ENCODE data around the gene BUB1B.

Gene BUB1B

DNA sequence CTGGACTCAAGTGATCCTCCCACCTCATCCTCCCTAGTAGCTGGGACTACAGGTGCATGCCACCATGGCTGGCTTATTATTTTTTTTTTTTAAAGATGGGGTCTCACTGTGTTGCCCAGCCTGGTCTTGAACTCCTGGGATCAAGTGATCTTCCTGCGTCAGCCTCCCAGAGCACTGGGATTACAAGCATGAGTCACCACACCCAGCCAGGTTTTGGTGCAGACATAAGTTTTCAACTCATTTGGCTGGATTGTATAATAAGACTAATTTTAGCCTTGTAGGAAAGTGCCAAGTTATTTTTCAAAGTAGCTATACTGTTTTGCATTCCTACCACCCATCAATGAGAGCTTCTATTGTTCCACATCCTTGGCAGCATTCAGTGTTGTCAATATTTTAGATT lies 32.1 kb downstream of the BUB1B start:
- no peak for DNase-seq

DNA sequence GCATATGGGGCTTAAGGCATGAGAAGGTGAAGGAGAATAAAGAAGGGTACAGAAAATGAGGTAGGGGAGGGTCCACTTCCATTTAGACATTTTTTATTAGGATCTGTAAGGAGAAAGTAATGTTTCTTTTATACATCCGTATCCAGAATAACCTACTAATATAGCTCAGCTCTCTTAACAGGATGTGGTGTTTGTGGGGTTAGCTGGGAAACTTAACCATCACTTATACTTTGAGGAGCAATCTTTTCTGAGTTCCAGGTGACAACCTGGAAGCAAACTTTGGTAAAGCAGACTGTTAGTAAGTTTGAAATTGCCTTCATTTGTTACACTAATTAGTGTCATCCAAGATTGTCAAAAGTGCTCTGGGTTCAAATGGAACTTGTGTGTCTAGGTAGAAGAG lies 36.6 kb downstream of the BUB1B start:
- no peak for DNase-seq

DNA sequence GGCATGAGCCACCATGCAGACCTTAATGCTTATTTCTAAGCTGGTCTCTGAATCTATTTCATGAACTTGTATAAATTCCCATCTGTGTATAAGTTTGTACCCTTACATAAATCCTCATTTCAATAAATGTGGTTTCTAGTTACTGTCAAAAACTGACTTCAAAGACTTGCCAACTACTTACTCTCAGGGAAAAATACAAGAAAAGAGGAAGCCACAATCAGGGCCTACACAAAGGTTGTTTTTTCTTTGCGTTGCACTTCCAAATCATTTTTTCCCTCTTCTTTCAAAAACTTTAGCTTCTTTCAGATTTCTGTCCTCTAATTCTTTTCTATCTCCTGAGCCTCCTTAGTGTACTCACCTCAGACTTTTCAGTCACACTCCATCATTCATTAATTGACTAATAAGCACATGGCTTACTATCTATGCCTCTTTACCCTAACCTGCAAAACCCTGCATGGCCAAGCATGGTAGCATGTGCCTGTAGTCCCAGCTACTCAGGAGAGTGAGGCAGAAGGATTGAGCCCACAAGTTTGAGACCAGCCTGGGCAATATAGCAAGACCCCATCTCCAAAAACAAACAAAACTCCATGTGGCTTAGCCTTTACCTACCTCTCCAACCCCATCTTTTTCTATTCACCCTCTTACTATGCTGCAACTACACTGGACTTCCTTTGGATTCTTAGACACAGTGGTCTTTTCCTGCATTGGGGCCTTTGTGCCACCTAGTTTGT lies 37.7 kb downstream of the BUB1B start:
- DNase-seq: no peak

DNA sequence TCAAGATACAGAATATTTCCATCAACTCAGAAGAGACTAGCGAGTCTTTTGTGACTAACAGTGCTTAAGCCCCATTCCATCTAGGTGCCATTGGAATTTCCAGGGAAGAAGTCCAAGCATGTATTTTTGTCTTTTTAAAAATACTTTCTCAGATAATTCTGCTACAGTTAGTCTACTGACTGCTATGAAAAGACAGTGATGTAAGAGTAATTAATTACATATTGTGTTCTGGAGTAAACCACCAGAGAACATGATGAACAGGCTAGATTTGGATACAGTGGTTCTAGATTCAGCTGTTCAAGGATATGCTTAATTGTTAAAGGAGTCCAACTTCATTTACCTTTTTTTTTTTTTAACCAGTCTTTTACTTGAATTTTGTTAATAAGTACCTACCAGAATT lies 43.2 kb downstream of the BUB1B start:
- no peak for DNase-seq

DNA sequence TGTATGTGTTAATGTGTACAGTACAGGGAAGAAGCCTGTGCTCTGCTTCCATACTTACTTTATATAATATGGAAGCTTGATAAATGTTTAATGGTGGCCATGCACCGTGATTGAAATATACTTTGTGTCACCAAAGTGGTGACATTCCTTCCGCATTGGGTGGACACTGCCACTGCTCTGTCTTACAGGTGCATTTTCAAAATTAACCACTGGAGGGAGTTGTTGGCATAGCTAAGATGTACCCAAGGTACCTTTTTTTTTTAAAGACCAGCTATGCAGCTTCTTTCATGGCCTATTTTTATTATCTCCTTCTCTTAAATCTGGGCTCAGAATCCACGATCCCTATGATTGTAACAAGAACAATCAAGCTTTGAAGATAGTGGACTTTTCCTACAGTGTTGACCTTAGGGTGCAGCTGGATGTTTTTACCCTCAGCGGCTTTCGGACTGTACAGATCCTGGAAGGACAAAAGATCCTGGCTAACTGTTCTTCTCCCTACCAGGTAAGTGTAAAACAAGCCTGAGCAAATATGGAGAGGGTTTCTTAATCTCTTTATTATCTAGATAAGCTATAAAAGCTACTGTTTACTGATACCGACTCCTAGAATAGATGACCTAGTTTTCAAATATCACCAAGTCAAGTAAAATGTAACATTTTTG lies 56.4 kb downstream of the BUB1B start:
- DNase-seq: peak; percentile 49

DNA sequence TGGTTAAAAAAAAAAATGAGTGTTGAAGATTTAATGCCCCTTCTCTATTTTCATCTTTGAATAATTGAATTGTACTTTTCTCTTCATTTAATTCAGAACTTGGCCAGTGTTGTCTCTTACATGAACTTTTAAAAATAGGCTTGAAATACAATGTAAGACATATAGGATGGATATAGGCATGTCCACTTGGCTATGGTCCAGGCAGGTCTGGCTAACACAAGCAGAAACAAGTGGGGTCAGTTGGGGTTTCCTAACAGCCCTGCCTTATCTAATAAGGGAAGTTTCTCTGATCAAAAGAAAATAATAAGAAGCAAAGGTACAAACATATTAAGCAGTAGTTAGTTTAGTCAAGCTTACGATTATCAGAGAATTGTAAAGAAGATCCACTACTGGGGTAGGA lies 58.9 kb downstream of the BUB1B start:
- DNase-seq: no peak

DNA sequence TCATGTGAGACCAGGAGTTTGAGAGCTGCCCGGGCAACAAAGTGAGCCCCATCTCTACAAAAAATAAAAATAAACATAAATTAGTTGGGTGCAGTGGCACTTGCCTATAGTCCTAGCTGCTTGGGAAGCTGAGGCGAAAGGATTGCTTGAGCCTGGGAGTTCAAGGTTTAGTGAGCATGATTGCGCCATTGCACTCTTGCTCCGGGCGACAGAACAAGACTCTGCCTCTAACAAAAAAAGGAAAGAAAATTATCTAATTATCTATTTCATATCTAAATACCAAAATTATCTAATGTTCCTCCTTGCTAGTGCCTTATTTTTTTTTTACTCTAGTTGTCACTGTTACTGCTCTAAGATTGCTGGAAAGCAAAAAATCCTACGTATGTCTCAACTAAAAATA lies 61.3 kb downstream of the BUB1B start:
- DNase-seq: no peak

DNA sequence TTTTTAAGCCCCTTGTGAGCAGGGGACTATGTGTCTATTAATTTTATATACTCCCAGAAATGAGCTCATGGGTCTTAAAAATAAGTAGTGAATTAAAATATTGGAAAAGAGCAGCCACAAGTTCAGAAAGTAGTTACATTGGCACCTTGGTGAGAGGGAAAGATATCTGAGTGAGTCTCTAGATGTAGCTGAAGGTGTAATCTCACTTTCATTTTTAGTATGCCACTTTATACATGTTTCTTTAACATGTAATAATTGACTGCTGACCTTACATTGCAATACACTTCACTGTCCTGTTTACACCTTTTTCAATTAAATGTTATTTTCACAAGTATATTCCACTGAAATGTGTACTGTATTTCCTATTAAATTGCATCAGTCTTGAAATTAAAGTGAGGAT lies 65.9 kb downstream of the BUB1B start:
- no peak for DNase-seq

DNA sequence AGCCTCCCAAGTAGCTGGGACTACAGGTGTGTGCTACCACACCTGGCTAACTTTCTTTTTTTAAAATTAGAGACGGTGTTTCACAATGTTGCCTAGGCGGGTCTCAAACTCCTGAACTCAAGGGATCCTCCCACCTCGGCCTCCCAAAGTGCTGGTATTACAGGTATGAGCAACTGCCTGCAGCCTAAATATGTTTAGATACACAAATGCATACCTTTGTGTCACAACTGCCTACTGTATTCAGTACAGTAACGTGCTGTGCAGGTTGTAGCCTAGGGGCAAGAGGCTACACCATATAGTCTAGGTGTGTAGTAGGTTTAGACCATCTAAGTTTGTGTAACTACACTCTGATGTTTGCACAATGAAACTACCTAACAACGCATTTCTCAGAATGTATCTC lies 68.4 kb downstream of the BUB1B start:
- no peak for DNase-seq

DNA sequence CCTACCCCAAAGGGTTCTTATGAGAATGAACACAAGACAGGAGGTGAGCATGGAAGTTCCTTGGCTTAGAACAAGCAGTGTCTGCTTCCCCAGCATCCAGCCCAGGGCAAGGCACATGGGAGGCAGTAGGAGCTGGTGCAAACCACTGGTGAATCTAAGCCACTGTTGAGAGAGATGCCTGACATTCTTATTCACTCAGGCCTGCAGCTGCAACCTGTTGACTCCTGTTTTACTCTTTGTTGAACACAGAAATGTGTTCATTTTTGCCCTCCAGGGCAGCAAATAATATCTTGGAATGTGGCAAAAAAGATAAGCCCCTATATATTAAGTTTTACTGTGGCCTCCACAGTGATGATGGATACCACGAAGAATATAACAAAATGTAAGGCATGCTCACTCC lies 69.1 kb downstream of the BUB1B start:
- DNase-seq: no peak

DNA sequence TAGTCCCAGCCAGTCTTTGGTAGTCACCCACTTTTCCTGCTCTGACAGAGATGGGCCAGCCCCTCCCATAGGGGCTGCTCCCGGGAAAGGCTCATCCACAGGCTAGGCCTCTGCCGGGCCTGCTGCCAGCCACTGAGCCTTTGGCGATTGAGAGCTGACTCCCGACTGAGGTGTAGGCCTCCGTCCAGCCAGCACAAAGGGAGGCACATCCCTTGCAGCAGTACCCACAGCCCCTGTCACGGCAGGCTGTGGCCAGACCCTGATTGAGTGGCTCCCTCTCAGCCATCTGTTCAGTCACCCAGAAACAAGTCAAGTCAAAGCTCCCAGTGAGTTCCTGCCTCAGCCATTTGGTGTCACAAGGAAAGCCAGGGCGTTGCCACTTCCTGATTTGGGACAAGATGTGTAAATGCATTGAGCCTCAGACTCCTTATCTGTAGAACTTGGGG lies 71.8 kb downstream of the BUB1B start:
- DNase-seq: no peak

DNA sequence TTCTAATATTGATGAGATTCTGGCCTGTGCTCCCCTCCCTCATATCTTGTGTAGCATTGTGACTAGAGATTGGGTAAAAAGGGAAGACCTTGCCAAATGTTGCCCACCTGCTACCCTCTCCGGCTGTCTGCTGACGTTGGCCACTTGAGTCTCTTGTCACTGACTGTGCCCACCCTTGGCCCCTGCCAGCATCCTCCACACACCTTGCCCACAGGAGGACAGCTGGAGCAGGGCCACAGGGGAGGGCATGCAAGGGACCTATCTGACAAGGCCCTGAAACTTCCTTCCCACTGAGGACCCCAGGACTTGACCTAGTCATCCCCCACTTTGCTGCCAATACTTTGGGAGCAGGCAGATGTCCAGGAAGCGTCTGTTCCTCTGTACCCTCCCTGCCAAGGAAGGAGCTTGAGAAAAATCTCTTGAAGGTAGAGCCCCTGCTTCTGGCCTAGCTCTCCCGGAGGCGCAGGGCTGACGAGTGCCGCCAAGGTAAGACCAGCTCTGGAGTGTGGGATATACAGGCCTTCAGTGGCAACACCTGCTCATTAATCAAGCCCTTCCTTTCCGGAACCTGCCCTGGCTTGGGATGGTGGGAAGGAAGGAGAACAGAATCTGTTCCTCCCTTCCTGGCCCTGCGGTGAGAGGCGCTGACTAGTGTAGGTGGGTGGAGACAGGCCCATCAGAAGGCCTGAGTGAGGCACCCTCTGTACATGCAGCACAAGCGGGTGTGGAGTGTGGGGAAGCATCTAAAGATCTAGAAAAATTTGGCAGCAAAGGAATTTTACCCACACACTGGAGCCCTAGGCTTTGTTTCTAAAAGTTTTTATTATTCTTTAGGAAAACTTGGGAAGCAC lies 73.1 kb downstream of the BUB1B start:
- DNase-seq: no peak

DNA sequence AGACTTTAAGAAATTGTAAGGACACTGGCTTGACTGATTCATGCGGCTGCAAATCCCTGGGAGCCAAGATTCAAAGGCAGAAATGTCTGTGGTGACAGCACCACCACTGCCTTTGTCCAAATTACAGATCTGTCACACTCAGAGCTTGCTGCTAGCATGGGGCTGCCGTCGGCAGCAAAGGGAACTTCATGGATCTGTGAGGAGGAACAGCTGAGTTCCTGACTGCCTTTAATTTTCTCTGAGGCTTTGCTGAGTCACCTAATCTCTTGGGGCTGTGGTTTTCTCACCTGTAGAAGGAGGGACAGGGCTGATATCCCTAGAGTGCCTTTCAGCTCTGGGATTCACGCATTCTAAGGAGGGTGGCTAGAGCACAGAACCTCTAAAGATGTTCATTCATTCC lies 73.9 kb downstream of the BUB1B start:
- no peak for DNase-seq

DNA sequence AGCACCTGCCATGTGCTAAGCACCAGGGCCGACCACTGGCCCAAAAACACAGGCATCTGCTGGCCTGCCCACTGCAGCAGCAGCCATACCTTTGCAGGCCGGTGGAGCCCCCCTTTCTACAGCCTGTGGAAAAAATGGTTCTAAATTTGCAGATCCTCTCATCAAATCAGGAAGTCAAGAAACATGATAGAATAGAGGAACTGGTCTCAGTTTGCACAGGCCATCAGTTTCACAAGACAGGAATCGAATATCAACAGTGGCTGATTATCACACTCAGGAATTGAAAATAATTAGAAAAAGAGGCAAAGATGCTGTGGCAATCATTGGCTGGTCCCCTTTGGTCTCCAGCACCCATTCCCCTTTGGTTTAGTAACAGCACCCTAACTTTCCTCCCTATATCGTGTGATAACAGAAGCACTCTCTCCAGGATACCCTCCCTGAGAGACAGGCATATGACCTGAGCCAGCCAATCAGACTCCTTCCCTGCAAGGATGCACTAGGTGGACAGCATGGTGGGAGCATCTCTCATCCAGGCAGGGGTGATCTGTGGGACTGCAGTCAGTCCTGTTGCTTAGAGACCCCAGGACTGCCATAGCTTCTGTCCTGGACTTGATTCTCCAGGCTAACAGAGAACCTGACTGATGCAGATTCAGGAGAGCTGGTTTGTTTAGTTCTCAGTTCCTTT lies 74.5 kb downstream of the BUB1B start:
- no peak for DNase-seq

DNA sequence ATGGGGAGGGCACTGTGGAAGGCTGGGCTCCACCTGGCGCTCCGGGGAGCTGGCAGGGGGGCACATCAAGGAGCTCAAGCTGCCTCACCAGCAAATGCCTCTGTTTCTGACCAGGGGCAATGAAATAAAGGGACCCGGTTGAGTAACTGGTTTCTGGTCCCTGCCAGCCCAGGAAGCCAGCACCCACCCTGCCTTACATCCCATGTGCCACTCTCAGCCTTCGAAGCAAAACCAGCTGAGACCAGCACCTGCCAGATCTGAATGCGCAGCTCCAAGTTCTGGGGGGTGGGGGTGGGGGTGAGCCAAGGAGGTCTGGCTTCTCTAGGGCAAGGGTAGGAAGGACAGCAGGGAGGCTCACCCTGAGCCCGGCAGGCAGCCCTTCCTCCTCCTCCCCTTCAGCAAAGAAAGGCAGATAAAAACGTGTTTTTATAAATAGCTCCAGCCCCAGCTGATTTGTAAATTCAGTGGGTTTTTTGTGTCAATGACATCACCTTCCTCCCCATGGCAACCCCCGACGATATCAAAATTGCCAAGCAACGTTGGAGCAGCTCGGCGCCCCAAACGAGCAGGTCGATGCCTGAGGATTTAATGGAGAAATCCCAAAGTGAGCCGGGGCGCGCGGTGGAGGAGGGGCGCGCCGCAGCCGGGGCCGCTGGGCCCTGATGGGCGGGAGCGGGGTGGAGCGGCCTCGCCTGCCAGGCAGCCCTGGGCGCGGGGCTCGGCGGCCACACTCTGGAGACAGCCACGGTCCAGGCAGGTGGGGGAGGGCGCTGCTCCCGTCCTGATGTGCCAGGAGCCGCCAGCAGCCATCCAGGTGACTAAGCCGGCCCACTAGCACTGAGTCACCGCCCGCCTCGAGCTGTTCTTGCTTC lies 77.9 kb downstream of the BUB1B start, which contains the start of gene PAK6:
Gene PAK6, plus strand, starts transcription at position 532 of the 872 bp plus-strand sequence. CDS start 25,723 bp downstream, outside the sequence.
- peak; percentile 13 for DNase-seq

DNA sequence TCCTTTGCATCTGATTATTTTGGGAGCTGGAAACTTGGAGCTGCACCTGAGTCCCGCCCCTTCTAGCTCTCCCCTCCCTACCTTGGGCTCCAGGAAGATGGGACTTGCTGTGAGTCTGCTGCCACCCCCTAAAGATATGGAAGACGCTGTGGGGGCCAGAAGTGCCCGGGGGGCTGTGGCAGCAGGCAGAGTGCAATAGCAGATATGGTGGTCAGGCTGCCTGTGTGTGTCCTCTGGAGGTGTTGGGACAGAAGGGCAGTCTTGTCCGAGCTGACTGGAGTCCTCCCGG lies 78.5 kb downstream of the BUB1B start:
- DNase-seq: no peak

DNA sequence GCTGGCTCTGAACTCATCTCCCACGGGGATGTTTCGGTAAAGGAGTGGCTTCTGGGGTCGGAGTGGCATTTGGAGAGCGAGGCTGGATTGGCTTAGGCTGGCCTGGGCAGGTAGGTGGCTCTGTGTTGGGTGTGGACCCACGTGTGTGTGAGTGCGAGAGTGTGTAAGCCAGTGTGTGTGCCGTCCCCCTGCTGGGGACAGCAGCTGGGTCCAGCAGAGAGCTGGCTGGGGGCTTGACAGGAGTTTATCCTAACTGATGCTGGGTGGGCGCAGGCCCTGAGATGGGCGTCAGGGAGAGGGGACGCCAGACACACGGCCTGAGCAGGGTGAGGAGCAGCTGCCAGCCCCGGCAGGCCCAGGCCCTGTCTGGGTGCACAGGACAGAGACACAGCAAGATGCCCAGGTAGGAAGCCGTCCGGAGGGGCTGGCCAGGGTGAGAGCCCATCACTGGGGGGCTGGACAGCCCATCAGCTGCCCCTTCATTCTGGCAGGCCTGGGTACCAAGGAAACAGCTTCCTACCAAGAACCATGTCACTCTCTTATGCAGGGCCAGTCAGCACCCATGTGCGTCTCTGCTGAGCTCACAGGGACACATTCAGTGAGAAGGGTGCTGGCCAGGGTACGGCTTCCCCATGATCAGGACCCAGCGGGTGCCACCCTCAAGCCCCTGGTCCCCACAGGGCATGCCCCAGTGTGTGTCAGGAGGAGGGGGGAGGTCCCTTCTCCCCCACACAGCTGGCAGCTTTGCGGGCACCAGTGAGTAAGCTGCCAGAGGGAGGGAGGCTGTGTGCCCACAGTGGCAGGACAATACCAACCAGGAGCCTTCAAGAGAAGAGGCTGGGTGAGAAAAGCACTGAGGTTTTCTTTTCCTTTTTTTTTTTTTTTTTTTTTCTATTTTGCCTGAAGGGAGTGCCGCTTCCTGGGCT lies 79.1 kb downstream of the BUB1B start:
- no peak for DNase-seq

DNA sequence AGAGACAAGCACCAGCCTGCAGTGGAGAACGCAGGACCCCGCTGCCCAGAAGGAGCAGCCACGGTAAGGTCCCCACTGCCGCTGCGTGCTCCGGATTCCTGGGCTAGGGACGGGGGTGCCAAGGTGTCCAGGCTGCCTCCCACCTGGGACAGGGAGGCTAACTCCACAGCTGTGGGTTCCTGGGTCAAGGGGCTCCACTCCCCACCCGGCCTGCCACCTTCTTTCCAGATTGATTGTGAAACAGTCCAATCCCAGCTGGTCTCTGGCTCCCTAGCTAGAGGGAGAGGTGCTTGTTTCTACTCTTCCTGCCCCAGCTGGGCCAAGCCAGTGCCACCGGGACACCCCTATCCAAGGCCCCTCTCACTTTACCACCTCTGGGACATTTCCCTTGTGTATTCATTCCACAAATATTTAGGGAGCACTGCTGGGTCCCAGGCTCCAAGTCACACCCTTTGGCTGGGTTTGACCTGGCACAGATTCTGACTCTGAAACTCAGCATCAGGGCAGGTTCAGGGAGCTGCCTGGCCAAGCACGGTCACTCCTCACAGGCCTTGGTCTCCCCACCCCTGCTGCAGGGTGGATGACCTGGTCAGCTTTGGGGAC lies 79.9 kb downstream of the BUB1B start:
- no peak for DNase-seq

DNA sequence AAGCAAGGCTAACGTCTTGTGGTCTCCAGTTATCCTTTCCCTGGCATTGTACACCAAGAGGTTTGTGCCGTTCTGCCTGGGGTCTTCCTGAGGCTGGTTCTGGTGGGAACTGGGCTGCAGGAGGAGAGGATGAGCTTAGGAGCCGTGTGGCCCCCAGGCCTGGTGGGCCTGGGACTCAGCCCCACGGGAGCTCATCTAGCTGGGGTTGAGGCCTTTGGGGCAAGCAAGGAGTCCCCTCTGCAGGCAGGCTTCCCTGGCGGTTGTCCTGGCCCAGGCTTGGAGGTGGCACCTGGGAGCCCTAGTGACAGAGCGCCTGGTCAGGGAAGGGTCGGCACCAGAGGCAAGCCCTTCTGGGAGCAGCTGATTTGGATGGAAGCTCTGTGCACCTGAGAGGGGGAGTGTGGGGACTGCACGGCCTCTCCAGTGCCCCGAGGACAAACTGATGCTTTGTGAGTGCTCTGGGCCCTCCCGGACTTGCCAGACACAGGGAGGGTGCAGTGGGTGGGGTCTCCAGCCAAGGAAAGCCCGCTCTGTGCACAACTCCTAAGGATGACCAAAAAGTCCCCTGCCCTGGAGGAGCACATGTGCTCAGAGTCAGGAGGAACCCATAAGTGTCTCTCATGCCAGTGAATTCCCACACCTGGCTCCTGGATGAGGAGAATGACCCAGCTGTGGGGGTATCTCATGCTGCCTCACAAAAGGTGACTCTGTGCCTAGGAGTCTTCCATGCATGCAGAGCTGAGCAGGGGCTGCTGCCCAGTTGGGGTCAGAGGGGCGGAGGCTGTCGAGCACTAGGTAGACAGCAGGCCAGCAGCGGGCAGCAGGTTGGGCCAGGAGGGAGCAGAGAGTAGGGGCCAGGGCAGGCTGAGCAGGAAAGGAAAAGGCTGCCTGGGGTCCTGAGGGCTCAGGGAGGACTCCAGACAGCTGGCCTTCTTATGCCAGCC lies 80.7 kb downstream of the BUB1B start:
- DNase-seq: no peak

DNA sequence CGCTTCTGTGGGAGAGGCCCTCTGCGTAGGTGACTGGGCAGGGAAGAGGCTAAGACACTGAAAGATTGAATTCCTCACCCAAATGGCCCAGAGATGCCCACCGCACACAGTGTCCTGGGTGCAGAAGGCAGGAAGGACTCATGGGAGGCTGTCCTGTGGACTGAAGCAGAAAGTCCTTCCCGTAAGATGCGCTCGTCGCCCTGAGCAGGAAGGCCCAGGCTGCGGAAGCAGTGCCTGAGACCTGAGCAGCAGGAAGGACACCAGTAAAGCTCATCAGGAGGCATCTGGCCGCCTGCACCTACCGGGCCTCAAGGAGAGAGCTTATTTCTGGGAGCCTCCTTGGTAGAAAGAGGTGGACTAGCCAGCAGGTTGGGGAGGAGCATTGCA lies 81.3 kb downstream of the BUB1B start:
- DNase-seq: no peak
